SH-SY5Y (cell line): ENCODE measurements around the gene ABCD2.

ENCODE experiments used
- GATA2 ChIP-seq: IDR thresholded peaks from 2 replicates; pipeline ENCODE4 v1.6.1; 2011; ENCODE audit warnings: mild to moderate bottlenecking, low read depth, low read length
- GATA3 ChIP-seq: IDR thresholded peaks from 2 replicates; pipeline ENCODE4 v1.6.1; 2011; ENCODE audit warnings: low read depth, mild to moderate bottlenecking, low read length, moderate library complexity

DNA sequence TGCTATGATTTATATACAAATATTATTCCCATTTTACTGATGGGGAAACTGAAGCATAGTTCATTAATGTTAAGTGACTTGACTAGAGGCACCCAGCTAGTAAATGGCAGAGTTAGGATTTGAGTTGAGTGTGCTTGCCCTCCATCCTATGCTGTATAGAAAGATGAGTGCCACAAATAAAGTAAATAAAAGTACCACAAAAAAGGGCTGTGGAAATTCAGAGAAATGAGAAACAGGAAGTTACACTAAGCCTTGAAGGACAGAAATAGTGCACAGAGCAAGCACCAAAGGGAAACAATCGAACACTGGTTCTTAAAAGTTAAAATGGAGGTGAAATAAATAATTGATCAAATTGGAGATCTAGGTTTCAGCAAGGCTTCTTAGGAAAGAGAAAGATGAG, 9.2 kb upstream of the ABCD2 start:
- TF ChIP-seq GATA2 (no peak), GATA3 (no peak)
